K562 (cell line): ENCODE results near the gene RNF227. TPM values are rescaled to one million over a fixed set of nuclear protein-coding genes. Genes with fewer than 3 reads are reported as not detected.

Experiments
- ATAC-seq: fragments of 200-7000 bp; cut with Tn5 transposase; 3 replicates; pipeline ENCODE4 v1.9.1; 2020; ENCODE audit warnings: moderate library complexity
- BruUV-seq: library from RNA; stranded (reverse); fragments of 400-500 nt; replicated peaks from 2 replicates; lab custom pipeline; 2021; lab: Mats Ljungman, UMichigan
- CTCF ChIA-PET: fragments of 300-600 bp; formaldehyde crosslinking; extraction: SDS; loops from one replicate; lab custom pipeline; 2021; ENCODE audit warnings: low intra/inter-chr PET ratio; lab: Yijun Ruan, JAX
- POLR2A ChIA-PET: fragments of 300-600, 350-650 bp; sonication (Branson Sonifier 250); formaldehyde crosslinking; extraction: SDS; loops from one replicate; lab custom pipeline; 2021; ENCODE audit warnings: antibody characterized with exemption, inconsistent platforms; lab: Yijun Ruan, JAX
- DNase-seq, 4 experiments: peaks; one replicate each; pipeline versions ENCODE4 v3.0.0 to v3.0.0-alpha.2; 2011 to 2018; ENCODE audit warnings: low spot score in 3 of 4, mixed read lengths in 3 of 4; ENCODE audit errors: extremely low read depth in 1 of 4
- FAIRE-seq: peaks from 2 replicates; lab custom pipeline; 2011; peaks lifted over from hg19 to GRCh38; lab: Jason Lieb, UNC
- H2AFZ ChIP-seq: 2 replicates; pipeline ENCODE4 v1.6.0; 2011; ENCODE audit warnings: low read depth, low read length, control low read depth, inconsistent platforms
- H3K27ac ChIP-seq: fragments of 200-600 bp; 3 replicates; pipeline ENCODE4 v1.8.0; 2011; ENCODE audit warnings: low read depth, mild to moderate bottlenecking, control low read depth, inconsistent platforms, low read length, moderate library complexity, mixed read lengths; ENCODE audit errors: extremely low read depth
- H3K27me3 ChIP-seq, 2 experiments: fragments of 300-600 bp in 1 of 2; 2 replicates in 1 of 2; 3 replicates in 1 of 2; pipeline versions ENCODE4 v1.6.0 to v1.8.0; 2011; ENCODE audit warnings: inconsistent platforms in 2 of 2, low read length in 2 of 2, mild to moderate bottlenecking in 1 of 2, mixed read lengths in 1 of 2, moderate library complexity in 1 of 2; ENCODE audit not compliant: control insufficient read depth in 2 of 2, insufficient read depth in 2 of 2
- H3K36me3 ChIP-seq: fragments of 300-600 bp; 3 replicates; pipeline ENCODE4 v1.8.0; 2011; ENCODE audit warnings: mild to moderate bottlenecking, low read length, inconsistent platforms; ENCODE audit not compliant: control insufficient read depth, insufficient read depth
- H3K4me1 ChIP-seq, 2 experiments: fragments of 200-600 bp in 1 of 2; replicated peaks in 1 of 2; 2 replicates in 1 of 2; 3 replicates in 1 of 2; pipeline versions ENCODE4 v1.5.1 to v1.8.0; 2011; ENCODE audit warnings: inconsistent platforms in 2 of 2, low read length in 2 of 2, mild to moderate bottlenecking in 1 of 2, mixed read lengths in 1 of 2, moderate library complexity in 1 of 2; ENCODE audit not compliant: control insufficient read depth in 2 of 2, insufficient read depth in 2 of 2
- H3K4me2 ChIP-seq: 2 replicates; pipeline ENCODE4 v1.6.1; 2011; ENCODE audit warnings: low read length, control low read depth, inconsistent platforms, mixed read lengths; ENCODE audit not compliant: insufficient read depth
- H3K4me3 ChIP-seq: fragments of 200-600 bp; sonication (generic), shearing (Covaris generic); 2 replicates; pipeline ENCODE4 v1.5.1; 2016; ENCODE audit warnings: control low read depth, inconsistent platforms
- H3K79me2 ChIP-seq: fragments of 200-600 bp; 3 replicates; pipeline ENCODE4 v1.8.0; 2011; ENCODE audit warnings: low read length, inconsistent platforms; ENCODE audit not compliant: control insufficient read depth, insufficient read depth
- H3K9ac ChIP-seq, 2 experiments: 2 replicates each; pipeline versions ENCODE4 v1.6.0 to v1.6.1; 2011; ENCODE audit warnings: low read depth in 2 of 2, low read length in 2 of 2, control low read depth in 1 of 2, inconsistent platforms in 1 of 2, mild to moderate bottlenecking in 1 of 2, mixed read lengths in 1 of 2; ENCODE audit not compliant: insufficient read depth in 1 of 2
- H3K9me1 ChIP-seq: one replicate; pipeline ENCODE4 v1.6.0; 2011; ENCODE audit warnings: inconsistent platforms, mild to moderate bottlenecking, low read length, moderate library complexity; ENCODE audit not compliant: control insufficient read depth, insufficient read depth
- H3K9me3 ChIP-seq: replicated peaks from 2 replicates; pipeline ENCODE4 v1.5.1; 2011; ENCODE audit warnings: low read depth, low read length, inconsistent platforms; ENCODE audit not compliant: control insufficient read depth, insufficient read depth
- H4K20me1 ChIP-seq: replicated peaks from 2 replicates; pipeline ENCODE4 v1.6.1; 2011; ENCODE audit warnings: low read length, inconsistent platforms, mixed read lengths; ENCODE audit not compliant: control insufficient read depth, insufficient read depth
- BHLHE40 ChIP-seq: IDR thresholded peaks from 2 replicates; pipeline ENCODE4 v1.6.1; 2011; ENCODE audit warnings: low read length, improper control_type of control experiment
- DMBX1 ChIP-seq: fragments of 250-450 bp; sonication (Bioruptor Pico); IDR thresholded peaks from 2 replicates; pipeline ENCODE4 v1.8.0; 2022; ENCODE audit warnings: inconsistent platforms, mild to moderate bottlenecking, moderate library complexity, borderline replicate concordance
- SIN3A ChIP-seq, 2 experiments: fragments of 150-350 bp in 1 of 2; IDR thresholded peaks; 2 replicates each; pipeline ENCODE4 v1.6.1; 2011 to 2016; ENCODE audit warnings: borderline replicate concordance in 2 of 2, low read depth in 2 of 2, low read length in 2 of 2, mild to moderate bottlenecking in 2 of 2, moderate library complexity in 2 of 2; ENCODE audit not compliant: control insufficient read depth in 1 of 2
- SUPT5H ChIP-seq: fragments of 450-650 bp; IDR thresholded peaks from 2 replicates; pipeline ENCODE4 v1.6.1; 2016
- ZNF175 ChIP-seq: fragments of 200-800 bp; sonication (Bioruptor generic); IDR thresholded peaks from 2 replicates; pipeline ENCODE4 v1.6.1; 2016; ENCODE audit warnings: low read depth, mild to moderate bottlenecking, missing genetic modification characterization, missing compliant biosample characterization
- ZNF318 ChIP-seq, 2 experiments: fragments of 450-650 bp; IDR thresholded peaks; 2 replicates each; pipeline ENCODE4 v1.6.1; 2016; ENCODE audit warnings: mild to moderate bottlenecking in 2 of 2, borderline replicate concordance in 1 of 2, low read depth in 1 of 2, moderate library complexity in 1 of 2
- ZNF408 ChIP-seq: fragments of 250-450 bp; sonication (Bioruptor Pico); IDR thresholded peaks from 2 replicates; pipeline ENCODE4 v1.4.0; 2020; ENCODE audit warnings: low read depth, mild to moderate bottlenecking, moderate library complexity
- WGBS: fragments of 100-300 bp; shearing (Covaris generic); methylation state at CpG from one replicate; pipeline ENCODE4 v1.1.6; 2016; ENCODE audit warnings: low coverage, mixed read lengths; ENCODE audit not compliant: insufficient coverage; ENCODE audit errors: missing lambda C conversion rate; 5-methylcytosine and 5-hydroxymethylcytosine counted together
- in situ Hi-C: fragments of 300-500 bp; cut with MboI; formaldehyde crosslinking; loops from 4 replicates; pipeline ENCODE4 v1.15.0; 2018; ENCODE audit warnings: inconsistent platforms, mixed read lengths
- intact Hi-C: fragments of 100-400 bp; cut with micrococcal nuclease; formaldehyde crosslinking; loops from 2 replicates; pipeline ENCODE4 v1.14.2; 2022
- polyA plus RNA-seq, 8 experiments: library from polyadenylated mRNA; depleted of rRNA in 4 of 8; stranded (reverse) in 5 of 8; unstranded in 3 of 8; fragments of >200 nt; fragmentation: Nextera tagmentation in 2 of 8; fragmentation: Illumina TruSeq in 1 of 8; extraction: Ambion mirVana in 2 of 8; extraction: Trizol in 1 of 8; gene quantifications; 2 replicates each; pipeline versions ENCODE4 v1.2.1 to v1.2.3, GENCODE V29; 2011 to 2014; ENCODE audit warnings: inconsistent platforms in 1 of 8, missing spikeins in 1 of 8
- total RNA-seq, 7 experiments: library from RNA; depleted of rRNA in 6 of 7; stranded (reverse); fragments of >200 nt in 6 of 7; fragmentation: Illumina TruSeq in 2 of 7; extraction: Trizol in 2 of 7; gene quantifications; 2 replicates each; pipeline versions ENCODE4 v1.2.1 to v1.2.3, GENCODE V29; 2011 to 2021; ENCODE audit warnings: low replicate concordance in 1 of 7

Gene RNF227
- total and polyA plus RNA-seq, 9 of the 15 experiments (the other 6 are each of a cell fraction or from before 2014, with no cell fraction given), result 1.1 to 6.7 (median 2.3) TPM

GRCh38 chr17:7940743-7941142, 24.7 kb upstream of the RNF227 start:
- Histone ChIP-seq H3K9ac (no peak overlapping the region), H3K36me3 (peaks cover 66% of the 10 kb centered on the region; the same call in 2 of the 3 replicates), H3K4me3 (no peak overlapping the region), H3K4me2 (no peak overlapping the region), H3K9me3 (no peaks in the 10 kb centered on the region), H4K20me1 (no peaks in the 10 kb centered on the region), H3K27me3 (no peaks in the 10 kb centered on the region), H3K4me1 (no peaks in the 10 kb centered on the region), H3K27ac (no peak overlapping the region), H2AFZ (no peak overlapping the region), H3K9me1 (no peaks in the 10 kb centered on the region)
- intact Hi-C loops (no loop called here), in situ Hi-C loops (no loop called here)
- WGBS, result 94% methylated on average over 6 of the region's 6 CpGs
- ATAC-seq, result no peak
- no peak for FAIRE-seq
- no TSS peak for BruUV-seq
- CTCF ChIA-PET, result no interaction called here
- TF ChIP-seq DMBX1 (CRISPR knock-in tag), result no peak
- no peak for TF ChIP-seq ZNF408
- TF ChIP-seq SUPT5H, result no peak
- TF ChIP-seq ZNF175, result no peak
- no peak for TF ChIP-seq ZNF318 (IDR thresholded peaks at IDR 0.05; ENCODE audit: borderline replicate concordance in 1 of 2, low read depth in 1 of 2)
- TF ChIP-seq SIN3A (IDR thresholded peaks at IDR 0.05; ENCODE audit: borderline replicate concordance in 2 of 2, control insufficient read depth in 1 of 2, low read depth in 2 of 2, low read length in 2 of 2), result no peak
- TF ChIP-seq BHLHE40, result no peak
- TF ChIP-seq, all 486 proteins: peak for 0
- no peak for DNase-seq
- POLR2A ChIA-PET, result interaction anchor here (0.8 to 2.4 kb wide), 3 partner anchors 9 to 104 kb away, joined by 3 to 14 read pairs (median 5); partner anchors contain the start of genes CNTROB, KCNAB3 and TRAPPC1
- no peaks in the 10 kb centered on the region for H3K79me2 ChIP-seq
